GM18520 (cell line): ENCODE measurements around the gene RNF20.
"Not testable (repeated sequence)": the region's sequence is repeated elsewhere in the genome, so short reads cannot be mapped to it uniquely, and the experiment has no call there.

Source experiments
- ATAC-seq: cut with Tn5 transposase; IDR thresholded peaks from one replicate; pipeline ENCODE4 v1.9.1; 2021; ENCODE audit not compliant: unreplicated experiment

The RNF20 gene

DNA sequence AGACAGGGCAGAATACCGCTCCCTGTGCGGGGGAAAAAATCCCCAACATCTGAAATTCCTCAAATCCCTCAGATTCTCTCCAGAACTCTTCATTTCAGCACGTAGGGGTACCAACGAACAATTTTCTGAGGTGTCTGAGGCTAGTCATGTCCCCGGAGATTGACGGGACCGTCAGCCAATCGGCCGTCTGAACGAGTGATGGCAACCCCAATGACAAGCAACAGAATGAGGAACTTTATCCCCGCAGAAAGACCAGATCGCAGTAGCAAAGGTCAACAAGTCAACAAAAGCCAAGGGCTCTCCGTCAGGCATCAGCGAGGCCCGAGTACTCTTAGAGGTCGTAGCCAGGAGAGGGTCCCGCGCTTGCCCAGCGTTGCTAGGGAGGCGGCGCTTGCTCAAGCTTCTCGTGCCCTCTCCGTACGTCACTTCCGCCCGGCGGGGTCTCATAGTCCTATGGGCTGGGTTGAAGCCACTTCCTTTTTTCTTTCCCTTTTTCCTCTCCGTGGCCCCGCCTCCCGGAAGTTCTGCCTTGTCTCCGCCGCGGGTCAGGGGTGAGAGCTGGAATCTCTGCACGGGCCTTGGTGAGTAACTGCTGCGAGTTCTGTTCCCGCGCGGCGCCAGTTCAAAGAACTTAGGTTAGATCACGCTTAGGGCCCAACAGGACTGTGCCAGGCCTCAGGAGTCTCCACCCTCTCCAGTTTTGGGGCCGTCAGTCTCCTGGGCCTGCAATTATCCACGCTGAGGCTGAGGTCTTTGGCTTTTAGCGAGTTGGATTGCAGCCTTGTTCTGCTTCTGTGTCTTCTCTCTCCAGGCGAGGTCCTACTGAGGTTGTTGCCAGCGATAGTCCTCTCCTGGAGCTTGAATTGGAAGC is at the start of gene RNF20:
Gene RNF20 (plus strand): TSS at position 520 of the 871 bp plus-strand sequence. CDS start 1,571 bp downstream, outside the sequence.
- ATAC-seq, result peak; percentile 96

DNA sequence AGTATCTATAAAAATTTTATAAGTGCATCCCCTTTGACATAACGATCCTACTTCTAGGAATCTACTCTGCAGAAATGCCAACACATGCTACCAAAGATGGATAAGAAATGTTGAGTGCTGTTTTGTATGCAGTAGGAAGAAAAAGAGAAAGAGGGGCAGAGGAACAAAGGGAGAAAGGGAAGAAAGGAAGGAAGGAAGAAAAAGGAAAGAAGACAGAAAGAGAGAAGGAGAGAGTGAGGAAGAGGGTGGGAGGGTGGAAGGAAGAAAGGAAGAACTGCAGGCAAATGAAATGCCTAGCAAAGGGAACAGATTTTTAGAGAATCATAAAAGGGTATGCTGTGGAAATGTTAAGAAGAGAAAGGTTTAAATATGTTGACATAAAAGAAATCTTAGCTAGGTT is 49.6 kb upstream of the RNF20 start:
- no peak for ATAC-seq

DNA sequence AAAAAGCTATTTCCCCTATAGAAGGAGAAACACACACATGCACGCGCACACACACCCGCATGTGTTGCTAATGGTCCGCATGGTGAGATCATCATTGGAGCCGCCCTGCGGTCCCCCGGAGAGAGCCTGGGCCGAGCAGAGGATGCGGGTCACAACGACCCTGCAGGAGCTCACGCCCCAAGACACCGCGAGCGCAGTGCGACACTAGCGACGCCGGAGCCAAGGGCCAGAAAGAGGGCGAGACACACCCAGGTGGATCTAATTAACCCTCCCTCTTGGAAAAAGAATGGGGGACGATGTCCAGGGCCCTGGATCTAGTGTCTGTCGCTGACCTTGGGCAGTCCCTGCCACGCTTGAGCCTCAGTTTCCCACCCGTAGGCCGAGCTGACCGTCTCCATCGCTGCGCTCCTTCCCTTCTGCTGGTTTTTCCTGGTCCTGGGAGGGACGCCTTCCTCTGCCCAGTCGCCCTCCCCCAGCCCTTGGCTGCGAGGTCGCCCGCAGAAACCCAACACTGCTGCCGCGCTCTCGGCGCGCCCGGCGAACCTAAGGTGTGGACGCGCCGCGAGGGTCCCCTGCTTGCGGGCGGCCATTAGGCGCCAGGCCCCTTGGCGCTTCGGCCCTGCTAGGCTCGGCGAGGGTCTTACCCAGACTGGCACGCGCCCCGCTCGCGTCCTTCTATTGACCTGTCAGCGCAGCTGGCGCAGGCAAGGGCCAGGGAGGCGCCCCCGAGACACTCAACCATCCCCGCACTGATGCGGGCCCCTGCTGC is 47.5 kb upstream of the RNF20 start:
- no peak for ATAC-seq

GRCh38 chr9:101486693-101487442 is 46.8 kb upstream of the RNF20 start:
- ATAC-seq, result no peak

DNA sequence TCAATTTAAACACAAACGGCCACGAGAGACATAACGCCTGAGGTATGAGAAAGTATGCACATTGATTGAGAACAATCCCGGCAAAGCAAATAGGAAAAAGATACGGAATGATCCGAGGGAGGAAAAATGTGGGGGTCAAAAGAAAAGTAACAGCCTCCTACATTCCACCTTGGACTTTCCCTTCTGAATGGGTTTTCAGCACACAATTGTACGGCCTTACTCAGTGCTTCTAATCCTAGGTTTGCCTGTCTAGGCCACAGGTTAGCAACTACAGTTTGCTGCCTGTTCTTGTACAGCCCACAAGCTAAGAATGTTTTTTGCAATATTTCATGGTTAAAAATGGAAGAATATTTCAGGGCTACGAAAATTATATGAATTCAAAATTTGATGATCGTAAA is 46.2 kb upstream of the RNF20 start:
- ATAC-seq, result no peak

- no peak for ATAC-seq
These were observed 37.8 kb upstream of the RNF20 start for GRCh38 chr9:101495810-101496209.

- ATAC-seq, result no peak
These were observed 35.3 kb upstream of the RNF20 start for GRCh38 chr9:101498323-101498722.

DNA sequence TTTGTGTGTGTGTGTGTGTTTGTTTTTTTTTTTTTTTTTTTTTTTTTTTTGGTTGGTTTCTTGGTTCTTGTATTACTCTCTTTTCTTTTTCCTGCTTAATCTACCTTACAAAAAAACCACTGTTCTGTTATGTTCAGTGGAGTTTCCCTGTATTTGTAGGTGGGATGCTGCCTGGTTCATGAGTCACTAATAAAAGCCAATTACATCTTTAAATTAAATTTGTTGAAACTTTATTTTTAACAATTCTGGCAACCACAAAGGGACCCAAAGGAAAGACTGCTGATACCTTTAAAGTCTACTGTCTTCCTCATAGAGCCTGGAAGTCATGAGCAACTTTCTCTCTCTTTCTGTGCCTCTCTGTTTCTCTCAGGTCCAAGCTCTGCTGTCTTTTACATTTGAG is 29.5 kb upstream of the RNF20 start:
- ATAC-seq, result no peak

GRCh38 chr9:101508211-101508610 is 25.4 kb upstream of the RNF20 start:
- ATAC-seq, result no peak

- ATAC-seq, result no peak
These were observed 24.1 kb upstream of the RNF20 start for GRCh38 chr9:101509572-101509971.

- no peak for ATAC-seq
These were observed 23.2 kb upstream of the RNF20 start for GRCh38 chr9:101510459-101510858.

- no peak for ATAC-seq
These were observed 22.6 kb upstream of the RNF20 start for GRCh38 chr9:101511009-101511408.

DNA sequence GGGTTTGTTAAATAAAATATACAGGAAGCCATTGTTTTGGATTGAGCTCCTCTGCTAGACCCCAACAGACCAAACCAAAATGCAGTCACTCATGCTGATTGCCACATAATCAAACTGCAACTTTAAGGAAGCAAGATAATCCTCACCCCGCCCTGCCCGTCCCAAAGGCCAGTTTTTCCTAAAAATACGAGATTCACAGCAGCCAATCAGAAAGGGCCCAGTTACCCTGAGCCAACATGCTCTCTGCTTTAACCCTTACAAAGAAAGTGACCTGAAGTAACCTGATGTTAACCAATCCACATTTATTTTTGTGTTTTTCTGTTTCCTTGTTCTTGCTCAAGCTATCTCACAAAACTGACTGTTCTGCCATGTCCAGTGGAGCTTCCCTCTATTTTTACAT is 21.5 kb upstream of the RNF20 start:
- no peak for ATAC-seq

DNA sequence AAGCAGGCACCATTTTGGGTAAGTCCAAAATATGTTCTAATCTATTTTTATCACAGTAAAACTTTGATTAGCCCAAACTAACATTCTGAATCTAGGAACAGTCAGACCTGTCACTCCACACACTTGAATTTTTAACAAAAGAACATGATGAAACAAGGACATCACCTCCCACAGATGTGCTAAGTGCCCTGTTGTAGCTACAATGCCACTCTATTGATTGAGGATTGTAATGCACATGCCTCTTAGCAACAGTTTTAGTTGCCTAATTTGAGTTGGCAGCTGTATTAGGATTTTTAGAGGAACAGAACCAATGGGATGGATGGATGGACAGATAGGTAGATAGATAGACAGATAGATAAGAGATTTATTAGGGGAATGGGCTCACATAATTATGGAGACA is 20.3 kb upstream of the RNF20 start:
- ATAC-seq, result no peak

- ATAC-seq, result no peak
These were observed 19.6 kb upstream of the RNF20 start for GRCh38 chr9:101514071-101514470.

- ATAC-seq, result no peak
These were observed 17.0 kb upstream of the RNF20 start for GRCh38 chr9:101516655-101517054.

- ATAC-seq, result not testable (repeated sequence)
These were observed 15.2 kb upstream of the RNF20 start for GRCh38 chr9:101518489-101518888.

- ATAC-seq, result no peak
These were observed 9.3 kb upstream of the RNF20 start for GRCh38 chr9:101524371-101524770.

DNA sequence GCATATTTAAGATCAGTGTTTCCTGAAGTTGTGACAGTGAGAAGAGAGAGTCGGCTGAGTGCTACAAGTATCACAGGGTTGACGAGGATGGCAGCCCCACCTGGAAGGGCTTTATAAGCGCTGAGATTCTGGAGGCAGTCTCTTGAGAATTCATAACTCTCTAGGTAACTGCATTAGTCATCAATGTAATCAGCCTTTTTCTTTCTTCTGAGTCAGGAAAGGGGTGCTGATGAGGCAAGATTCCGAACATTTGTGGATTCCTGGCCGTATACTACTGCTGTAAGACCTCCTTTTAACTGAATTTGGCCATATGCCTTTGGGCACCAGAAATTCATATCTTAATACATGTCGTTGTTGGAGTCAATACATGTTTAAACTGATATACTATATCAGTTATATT is 6.6 kb upstream of the RNF20 start:
- ATAC-seq, result no peak

GRCh38 chr9:101528015-101528414 is 5.6 kb upstream of the RNF20 start:
- no peak for ATAC-seq

GRCh38 chr9:101530076-101530711 is 3.5 kb upstream of the RNF20 start:
- peak; percentile 50 for ATAC-seq
